Esophagus mucosa (tissue), 1 donor: ENCODE results near the gene ZSWIM3. TPM values are rescaled to one million over a fixed set of nuclear protein-coding genes. Genes with fewer than 3 reads are reported as not detected.
"Not testable (repeated sequence)": the region's sequence is repeated elsewhere in the genome, so short reads cannot be mapped to it uniquely, and the experiment has no call there.

Source experiments
- ATAC-seq: fragments of 200-7000 bp; cut with Tn5 transposase; one replicate; pipeline ENCODE4 v1.9.1; 2020
- total RNA-seq: library from RNA; stranded (reverse); gene quantifications from one replicate; pipeline ENCODE4 v1.2.4, GENCODE V29; 2023
- donor health status: DM: yes; HTN: yes; CAD: no.

The ZSWIM3 gene
- total RNA-seq, 1 donor from 2014 or later = 1.4 TPM

GRCh38 chr20:45861221-45862075 lies 4.0 kb downstream of the ZSWIM3 start:
- no peak for ATAC-seq

GRCh38 chr20:45863543-45864470 lies 6.4 kb downstream of the ZSWIM3 start:
- peak; percentile 32 for ATAC-seq

GRCh38 chr20:45866454-45866853 lies 9.0 kb downstream of the ZSWIM3 start:
- no peak for ATAC-seq

- no peak for ATAC-seq
Observed at GRCh38 chr20:45867136-45867818, 9.9 kb downstream of the ZSWIM3 start.

- no peak for ATAC-seq
Observed at GRCh38 chr20:45867819-45868176, 10.4 kb downstream of the ZSWIM3 start.

- ATAC-seq = peak; percentile 90
Observed at GRCh38 chr20:45872626-45873025, 15.2 kb downstream of the ZSWIM3 start.

- peak; percentile 63 for ATAC-seq
Observed at GRCh38 chr20:45873409-45874103, 16.1 kb downstream of the ZSWIM3 start.

GRCh38 chr20:45874104-45874481 lies 16.7 kb downstream of the ZSWIM3 start:
- ATAC-seq = not testable (repeated sequence)

- no peak for ATAC-seq
Observed at GRCh38 chr20:45874576-45874975, 17.2 kb downstream of the ZSWIM3 start.

GRCh38 chr20:45878076-45878761 lies 20.8 kb downstream of the ZSWIM3 start:
- ATAC-seq = no peak

GRCh38 chr20:45880988-45881788 lies 23.8 kb downstream of the ZSWIM3 start, which contains the start of gene ZSWIM1:
ZSWIM1 (plus strand) TSS chr20:45881227; CDS start chr20:45882593, 1,366 bp downstream.
- peak; percentile 98 for ATAC-seq

GRCh38 chr20:45882469-45883099 lies 25.2 kb downstream of the ZSWIM3 start:
- no peak for ATAC-seq

GRCh38 chr20:45883100-45883469 lies 25.7 kb downstream of the ZSWIM3 start:
- no peak for ATAC-seq

GRCh38 chr20:45886590-45887345 lies 29.4 kb downstream of the ZSWIM3 start:
- ATAC-seq = no peak

- ATAC-seq = no peak
Observed at GRCh38 chr20:45887346-45887715, 29.9 kb downstream of the ZSWIM3 start, which contains the start of gene SPATA25. SPATA25 (minus strand) TSS chr20:45887622; CDS start chr20:45887590, 32 bp downstream.

GRCh38 chr20:45888681-45889080 lies 31.3 kb downstream of the ZSWIM3 start:
- no peak for ATAC-seq

GRCh38 chr20:45890077-45890984 lies 32.9 kb downstream of the ZSWIM3 start:
- ATAC-seq = peak; percentile 45
